HTR-8/SVneo (cell line): Measurements from ENCODE around the gene UPF2.
"Not testable (repeated sequence)": the region's sequence is repeated elsewhere in the genome, so short reads cannot be mapped to it uniquely, and the experiment has no call there.

ENCODE experiments used
- DNase-seq: peaks from one replicate; pipeline ENCODE4 v3.0.0; 2011; ENCODE audit warnings: low spot score, mixed read lengths; ENCODE audit not compliant: insufficient read length
- FAIRE-seq: peaks from 2 replicates; lab custom pipeline; 2011; peaks lifted over from hg19 to GRCh38; lab: Jason Lieb, UNC

The UPF2 gene

DNA sequence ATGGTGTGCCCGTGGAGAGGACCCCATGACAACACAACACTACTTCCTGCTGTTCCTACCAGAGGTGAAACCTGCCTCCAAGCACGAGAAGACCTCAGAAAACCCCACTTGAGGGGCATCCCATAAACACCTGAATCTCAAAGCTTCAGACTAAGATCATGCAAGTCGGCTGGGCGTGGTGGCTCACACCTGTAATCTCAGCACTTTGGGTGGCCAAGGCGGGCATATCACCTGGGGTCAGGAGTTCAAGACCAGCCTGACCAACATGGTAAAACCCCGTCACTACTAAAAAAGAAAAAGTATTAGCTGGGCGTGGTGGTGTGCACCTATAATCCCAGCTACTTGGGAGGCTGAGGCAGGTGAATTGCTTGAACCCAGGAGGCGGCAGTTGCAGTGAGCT, 153.3 kb downstream of the UPF2 start:
- FAIRE-seq, DNase-seq: not testable (repeated sequence)

DNA sequence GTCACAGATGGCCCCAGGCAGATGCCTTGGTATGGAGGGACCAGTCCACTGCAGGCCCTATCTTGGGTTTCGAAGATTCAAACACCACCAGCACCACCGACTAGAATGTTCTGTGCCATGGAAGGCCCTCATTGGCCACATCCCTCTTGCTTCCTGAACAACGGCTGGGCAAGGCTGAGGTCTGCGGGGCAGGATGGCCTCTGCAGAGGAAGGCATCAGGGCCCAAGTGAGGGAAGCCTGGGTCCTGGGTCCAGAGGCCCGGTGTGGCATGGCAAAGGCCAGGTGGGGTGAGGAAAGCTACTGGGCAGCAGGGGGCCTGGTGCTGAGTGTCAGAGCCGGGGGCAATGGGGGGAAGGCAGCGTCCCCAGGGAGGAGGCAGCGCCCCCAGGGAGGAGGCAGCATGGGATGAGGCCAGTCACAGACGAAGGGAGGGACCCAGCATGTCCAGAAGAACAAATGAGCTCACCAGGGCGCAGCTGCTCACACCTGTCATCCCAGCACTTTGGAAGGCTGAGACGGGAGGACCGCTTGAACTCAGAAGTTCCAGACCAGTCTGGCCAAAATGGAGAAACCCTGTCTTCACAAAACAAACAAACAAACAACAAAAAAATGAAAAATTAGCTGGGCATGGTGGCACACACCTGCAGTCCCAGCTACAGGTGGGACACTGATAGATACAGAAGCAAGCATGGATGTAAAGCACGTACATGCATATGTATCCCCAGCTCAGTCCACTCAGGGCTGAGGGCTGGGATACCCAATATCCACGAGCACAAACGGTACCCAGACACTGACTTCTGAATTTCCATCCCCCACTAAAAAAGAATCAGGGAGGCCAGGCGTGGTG, 155.0 kb downstream of the UPF2 start:
- no peak for DNase-seq

GRCh38 chr10:11886851-11887250, 155.8 kb downstream of the UPF2 start:
- FAIRE-seq = no peak

More for the DNA sequence above, 155.0 kb downstream of the UPF2 start:
- no peak for FAIRE-seq

DNA sequence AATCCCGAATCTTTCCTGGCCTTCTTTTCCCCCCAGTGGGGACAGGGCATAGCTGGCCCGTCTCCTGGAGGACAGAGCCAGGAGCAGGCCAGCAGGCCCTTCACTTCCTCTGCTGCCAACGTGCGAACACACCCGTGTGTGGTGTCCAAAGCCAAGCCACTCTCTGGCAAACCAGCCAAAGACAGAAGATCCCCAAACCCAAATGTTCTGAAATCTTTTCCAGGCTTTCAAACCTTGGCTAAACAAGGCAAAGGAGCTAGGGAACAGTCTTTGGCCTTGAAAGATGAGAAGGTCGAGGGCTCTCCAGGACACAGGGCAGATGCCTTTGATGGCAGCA, 156.5 kb downstream of the UPF2 start:
- FAIRE-seq (no peak), DNase-seq (no peak)

More at GRCh38 chr10:11886851-11887250, 155.8 kb downstream of the UPF2 start:
- no peak for DNase-seq

GRCh38 chr10:11885437-11886137, 157.0 kb downstream of the UPF2 start:
- DNase-seq (no peak), FAIRE-seq (no peak)

DNA sequence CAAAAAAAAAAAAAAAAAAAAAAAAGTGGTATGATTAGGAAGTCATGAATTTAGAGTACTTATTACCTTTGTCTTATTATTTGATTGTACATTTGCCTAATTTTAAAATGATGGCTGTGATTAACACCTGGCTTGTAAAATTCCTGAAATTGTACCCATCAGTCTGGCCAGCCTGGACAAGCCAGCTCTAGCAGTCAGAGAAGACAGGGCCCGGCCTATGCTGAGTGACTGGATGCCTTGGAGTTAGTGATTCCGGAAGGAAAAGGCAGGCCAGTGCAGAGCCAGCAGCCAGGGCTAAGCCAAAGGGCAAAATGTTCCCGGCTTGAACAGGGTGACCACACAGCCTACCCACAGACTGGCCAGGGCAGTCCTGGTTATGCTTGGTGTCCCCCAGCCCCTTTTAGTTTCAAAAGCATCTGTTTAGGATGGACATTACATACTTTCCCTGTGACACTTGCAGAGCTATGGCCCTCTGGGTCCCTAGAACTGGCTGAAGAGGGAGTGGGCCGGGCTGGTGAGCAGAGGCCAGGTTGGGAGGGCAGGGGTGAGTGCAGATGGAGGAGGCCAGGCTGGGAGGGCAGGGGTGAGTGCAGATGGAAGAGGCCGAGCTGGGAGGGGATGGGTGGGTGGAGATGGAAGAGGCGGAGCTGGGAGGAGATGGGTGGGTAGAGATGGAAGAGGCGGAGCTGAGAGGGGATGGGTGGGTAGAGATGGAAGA, 157.7 kb downstream of the UPF2 start:
- FAIRE-seq (no peak), DNase-seq (no peak)

GRCh38 chr10:11882646-11883375, 159.8 kb downstream of the UPF2 start:
- FAIRE-seq = no peak

GRCh38 chr10:11881477-11882417, 160.9 kb downstream of the UPF2 start:
- FAIRE-seq (peak; percentile 67), DNase-seq (peak; percentile 48)

More at GRCh38 chr10:11882646-11883375, 159.8 kb downstream of the UPF2 start:
- DNase-seq = no peak

DNA sequence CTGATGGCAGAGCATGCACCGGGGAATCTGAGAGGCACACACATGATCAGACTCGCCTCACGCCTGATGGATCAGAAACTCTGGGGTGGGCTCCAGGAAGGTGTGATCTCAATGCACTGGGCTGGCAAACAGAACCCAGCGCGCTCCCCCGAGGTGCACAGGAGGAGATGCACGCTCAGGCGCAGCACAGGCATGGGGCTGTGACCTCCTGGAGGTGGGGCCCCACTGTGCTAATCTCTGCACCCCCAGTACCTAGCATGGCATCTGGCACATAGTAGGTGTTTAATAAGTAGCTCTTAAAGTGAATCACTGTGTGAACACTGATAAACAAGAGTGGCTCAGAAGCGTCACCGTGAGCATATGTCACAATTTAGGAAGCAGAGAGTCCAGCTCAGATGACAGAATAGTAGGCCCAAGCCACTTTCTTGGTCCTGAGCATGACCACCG, 161.6 kb downstream of the UPF2 start:
- DNase-seq (no peak), FAIRE-seq (no peak)

DNA sequence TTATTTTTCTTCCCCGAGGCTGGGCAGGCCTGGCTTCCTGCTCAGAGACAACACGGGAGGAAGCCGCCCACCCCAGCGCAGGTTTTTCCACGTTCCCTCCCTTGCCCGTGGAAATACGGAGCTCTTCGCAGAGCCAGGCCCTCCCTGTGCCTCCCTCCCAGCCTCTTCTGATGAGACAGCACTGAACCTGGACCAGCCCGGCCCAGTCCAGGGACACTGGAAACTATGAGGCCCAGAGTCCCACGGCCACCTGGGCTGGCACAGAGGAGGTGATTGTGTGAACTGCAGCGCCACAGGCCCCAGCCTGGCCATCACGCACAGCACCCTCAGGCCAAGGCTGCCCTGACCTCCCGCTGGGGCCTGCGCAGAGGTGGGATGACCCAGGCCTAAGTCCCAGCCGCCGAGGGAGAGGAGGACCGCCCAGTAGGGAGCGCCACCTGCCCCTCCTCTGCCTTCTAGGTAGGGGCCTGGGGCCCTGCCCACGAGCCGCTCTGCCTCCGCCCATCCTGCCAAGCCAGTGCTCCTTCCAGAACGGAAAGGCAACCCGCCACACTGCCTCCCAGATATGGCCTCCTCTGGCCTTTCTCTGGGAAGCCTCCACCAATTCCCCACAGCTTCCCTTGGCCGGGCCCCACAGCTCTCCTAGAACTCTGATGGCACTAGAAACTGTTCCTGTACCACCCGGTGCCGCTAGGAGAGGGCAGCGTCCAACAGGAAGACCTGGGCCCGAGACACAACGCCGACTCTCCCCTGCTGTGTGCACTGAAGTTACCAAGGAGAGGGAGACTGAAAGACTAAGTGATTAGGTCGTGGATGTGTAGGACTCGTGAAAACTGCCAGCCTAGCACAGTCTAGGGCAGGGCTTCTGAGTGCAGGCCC, 162.2 kb downstream of the UPF2 start:
- no peak for DNase-seq
- no peak for FAIRE-seq

- DNase-seq (no peak), FAIRE-seq (no peak)
Measured at GRCh38 chr10:11879387-11880094, 163.1 kb downstream of the UPF2 start.

DNA sequence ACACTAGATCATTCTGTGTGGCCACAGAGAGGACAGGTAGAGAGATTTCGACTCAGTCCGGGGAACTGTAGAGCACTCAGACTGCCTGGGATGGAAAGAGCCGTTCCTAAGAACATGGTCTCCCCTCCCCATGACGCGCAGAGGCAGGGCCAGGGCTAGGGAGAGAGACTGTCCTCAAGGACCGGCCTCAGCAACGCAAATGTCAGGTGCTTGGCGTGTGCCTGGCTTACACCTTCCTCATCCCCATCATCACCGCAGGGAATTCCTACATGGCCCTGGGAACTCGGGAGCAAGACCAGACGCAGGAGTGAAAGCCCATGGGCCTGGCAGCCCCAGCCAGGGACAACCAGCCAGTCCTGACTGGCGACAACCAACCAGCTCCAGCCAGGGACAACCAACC, 163.8 kb downstream of the UPF2 start:
- DNase-seq (no peak), FAIRE-seq (no peak)

- FAIRE-seq = no peak
- DNase-seq = no peak
Measured at GRCh38 chr10:11877591-11877905, 165.1 kb downstream of the UPF2 start.

DNA sequence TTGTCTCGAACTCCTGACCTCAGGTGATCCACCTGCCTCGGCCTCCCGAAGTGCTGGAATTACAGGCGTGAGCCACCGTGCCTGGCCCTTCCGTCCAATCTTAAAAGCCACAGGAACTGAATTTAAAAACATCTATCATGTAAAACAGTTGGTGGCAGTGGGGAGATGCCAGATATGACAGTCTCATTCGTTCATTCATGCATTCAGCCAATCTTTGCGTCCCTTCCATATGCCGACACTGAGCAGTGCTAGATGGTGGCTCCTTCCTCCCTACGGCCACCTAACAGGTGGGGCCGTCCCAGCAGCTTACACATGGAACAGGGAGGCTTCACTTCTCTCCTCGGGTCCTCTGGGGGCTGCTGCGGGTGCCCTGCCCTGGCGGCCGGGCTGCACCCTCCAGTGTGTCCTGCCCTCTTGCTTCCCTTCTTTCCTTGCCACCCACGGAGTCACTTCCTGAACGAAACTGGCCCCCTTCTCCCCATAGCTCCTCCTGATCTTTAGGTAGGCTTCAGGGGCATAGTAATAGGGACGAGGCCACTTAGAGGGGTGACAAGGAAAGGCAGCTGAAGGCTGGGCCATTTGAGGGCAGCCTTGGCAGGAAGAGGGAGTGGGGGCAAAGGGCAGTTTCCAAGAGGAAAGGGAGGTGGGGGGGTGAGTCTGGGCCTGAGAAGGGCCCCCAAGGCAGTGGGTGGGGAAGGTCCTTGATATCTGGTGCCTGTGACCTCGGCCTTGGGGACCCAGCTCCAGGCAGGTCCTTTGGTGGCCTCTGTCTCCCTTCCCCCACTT, 165.6 kb downstream of the UPF2 start:
- DNase-seq = no peak
- no peak for FAIRE-seq

DNA sequence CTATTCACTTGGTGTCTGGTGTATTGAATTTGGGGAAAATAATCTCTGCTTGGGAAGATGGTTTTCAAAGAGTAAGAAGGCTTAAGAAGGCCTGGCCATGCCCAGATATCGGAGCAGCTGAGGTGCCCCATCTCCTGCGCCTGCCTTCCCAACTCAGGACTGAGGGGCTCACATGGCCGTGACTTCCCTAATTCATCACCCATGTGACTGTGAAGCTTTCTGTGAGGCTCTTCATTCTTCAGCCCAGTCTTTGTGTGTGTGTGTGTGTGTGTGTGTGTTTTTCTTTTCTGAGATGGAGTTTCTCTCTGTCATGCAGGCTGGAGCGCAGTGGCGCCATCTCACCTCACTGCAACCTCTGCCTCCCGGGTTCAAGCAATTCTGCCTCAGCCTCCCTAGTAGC, 166.3 kb downstream of the UPF2 start:
- DNase-seq = no peak
- FAIRE-seq = no peak

DNA sequence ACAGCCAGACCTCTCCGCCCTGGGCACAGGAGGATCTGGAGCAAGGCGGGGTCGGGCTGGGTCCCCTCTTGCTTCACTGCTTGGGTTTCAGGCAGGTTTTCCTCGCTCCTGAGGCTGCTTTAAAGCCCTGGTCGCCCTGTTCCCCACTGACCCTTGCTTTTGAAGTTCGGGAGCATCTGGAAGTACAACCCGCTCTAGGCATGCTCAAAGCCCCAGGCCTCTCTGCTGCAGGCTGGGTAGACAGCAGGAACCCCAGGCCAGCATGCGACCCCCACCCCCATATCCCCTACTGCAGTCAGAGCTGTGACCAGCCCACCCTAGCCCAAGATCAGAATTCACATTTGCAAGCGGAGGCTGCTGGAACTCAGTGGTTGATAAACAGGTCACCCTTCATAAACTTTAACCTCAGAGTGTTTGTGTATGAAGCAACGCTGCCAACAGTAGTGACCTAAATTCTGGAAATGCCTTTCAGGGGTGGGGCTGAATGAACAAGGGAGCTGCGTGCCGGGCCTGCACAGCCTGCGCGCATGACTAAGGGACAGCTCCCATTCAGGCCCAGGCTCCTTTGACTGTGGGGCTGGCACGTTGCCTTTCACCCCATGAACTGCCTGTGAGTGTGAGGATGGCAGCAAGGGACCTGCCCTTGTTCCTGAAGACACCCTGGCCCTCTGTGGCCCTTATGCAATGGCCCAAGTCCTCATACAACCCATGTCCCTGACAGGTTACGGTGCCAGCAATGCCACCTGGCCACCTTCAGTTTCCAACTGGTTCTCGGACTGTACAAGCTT, 166.9 kb downstream of the UPF2 start:
- peak; percentile 84 for DNase-seq
- FAIRE-seq = peak; percentile 62
